ENCODE measurements around the gene TNRC6A.
"Not testable (repeated sequence)": the region's sequence is repeated elsewhere in the genome, so short reads cannot be mapped to it uniquely, and the experiment has no call there.

TNRC6A gene

DNA sequence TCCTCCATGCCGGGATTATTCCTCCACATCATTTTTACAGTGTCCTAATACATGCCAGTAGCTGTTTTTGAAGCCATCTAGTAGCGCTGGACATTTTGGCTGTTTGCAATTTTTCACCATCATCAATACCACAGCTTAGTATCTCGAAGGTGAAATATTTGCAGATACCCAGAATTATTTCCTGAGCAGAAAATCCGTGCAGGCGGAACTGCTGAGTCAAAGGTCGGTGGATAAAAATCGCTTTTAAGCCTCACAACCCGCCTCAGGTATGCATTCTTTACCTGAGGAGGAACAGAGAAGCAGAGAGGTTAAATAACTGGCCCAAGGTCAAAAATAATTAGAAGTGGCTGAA is 584 bp upstream of the TNRC6A start:
- no peak for DNase-seq

DNA sequence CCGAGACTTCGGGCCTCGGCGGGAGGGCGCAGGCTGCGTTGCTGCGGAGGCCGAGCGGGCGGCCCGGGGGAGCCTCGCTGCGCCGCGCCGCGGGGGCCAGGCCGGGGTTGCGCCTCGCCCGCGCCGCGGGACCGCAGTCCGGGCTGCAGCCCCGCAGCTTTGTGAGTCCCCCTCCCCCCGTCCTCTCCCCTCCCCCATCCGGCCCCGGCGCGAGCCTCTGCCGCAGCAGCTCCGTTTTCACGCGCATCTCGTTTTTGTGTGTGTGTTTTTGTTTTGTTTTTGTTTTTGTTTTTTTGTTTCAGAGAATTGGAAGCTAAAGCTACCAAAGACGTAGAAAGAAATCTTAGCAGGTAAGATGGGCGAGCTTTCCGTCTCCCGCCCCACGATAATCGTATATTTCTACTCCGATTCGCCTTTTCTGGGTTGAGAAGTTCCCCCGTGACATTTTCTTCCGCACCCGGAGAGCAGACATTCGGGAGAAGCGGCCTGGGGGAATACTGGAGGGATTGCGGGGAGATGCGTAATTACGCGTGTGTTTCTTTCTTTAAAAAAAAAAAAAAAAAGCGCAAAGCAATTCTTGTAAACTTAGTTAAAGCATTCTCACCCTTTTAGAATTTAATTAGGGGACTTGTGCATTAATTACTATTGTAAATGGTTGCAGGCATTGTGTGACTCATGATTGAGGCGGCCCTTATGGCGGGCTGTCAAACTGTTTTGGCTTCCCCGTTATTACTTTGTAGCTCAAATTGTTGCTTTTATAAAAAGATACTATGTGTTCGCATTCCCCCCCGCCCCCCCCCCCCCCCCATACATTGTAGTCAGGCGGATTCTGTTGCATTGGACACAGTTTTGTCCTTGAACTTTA is 732 bp downstream of the TNRC6A start:
- no peak for DNase-seq

DNA sequence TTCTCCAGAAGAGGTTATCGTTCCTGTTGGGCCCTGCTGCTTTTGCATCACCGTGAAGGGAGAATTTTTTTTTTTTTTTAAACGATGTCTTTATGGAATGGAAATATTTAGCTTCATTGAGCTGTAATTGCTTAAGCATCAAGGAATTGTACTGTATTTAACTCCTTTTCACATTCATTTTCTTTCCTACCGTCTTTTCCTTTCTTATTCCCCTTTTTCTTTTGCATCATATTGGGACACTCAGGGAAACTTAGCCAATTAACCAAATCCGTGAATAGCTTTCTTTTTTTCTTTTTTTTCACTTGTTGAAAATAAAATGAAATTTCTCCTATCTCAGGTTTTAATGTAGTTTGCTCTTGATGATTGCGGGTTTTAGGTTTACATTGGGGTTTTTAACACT is 1.5 kb downstream of the TNRC6A start:
- no peak for DNase-seq

DNA sequence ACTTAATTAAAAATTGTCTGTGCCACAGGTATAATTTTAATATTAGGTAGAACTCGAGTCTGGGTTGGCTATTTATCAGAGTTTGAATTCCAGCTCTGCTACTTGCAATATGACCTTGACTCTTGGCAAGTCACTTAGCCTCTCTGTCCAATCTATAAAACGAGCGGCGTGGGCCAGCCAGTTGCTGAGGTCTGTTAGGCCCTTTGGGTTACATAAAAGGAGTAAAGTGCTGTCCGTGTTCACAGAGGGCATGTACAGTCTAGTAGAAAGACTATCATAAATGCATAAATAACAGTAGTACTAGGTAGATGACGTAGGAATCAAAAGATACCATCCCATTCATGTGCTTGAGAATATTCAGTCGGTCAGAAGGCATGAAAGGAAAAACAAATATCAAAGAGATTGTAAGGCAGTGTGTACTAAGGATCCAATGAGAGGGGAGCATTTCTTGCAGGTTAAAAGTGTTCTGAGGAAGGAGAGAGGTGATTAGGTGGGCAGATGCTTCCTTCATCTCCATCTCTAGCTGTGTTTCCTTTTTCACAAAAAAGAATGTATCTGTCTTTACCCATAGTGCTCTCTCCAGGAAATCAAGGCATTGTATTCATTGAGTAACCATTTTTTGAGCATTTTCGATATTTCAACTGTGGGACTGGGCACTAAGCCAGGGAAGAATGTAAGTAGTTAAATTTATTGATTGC is 2.4 kb downstream of the TNRC6A start:
- DNase-seq: no peak

DNA sequence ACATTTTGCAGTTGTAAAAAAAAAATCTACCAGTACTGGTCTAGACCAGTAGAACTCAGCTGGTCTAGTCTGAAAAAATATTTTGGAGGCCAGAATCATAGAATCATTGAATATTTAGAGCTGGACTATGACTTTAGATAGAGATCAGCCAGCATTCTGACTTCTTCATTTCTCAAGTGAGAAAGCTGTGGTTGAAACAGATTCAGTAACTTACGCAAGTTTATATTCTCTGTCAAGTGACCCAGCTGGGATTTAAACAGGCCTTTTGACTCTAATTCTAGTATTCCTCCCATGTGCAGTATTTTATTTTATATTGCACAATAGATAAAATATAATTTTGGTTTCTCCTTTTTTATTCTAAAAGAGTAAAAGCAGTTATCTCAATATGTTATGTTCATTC is 4.9 kb downstream of the TNRC6A start:
- DNase-seq: no peak

DNA sequence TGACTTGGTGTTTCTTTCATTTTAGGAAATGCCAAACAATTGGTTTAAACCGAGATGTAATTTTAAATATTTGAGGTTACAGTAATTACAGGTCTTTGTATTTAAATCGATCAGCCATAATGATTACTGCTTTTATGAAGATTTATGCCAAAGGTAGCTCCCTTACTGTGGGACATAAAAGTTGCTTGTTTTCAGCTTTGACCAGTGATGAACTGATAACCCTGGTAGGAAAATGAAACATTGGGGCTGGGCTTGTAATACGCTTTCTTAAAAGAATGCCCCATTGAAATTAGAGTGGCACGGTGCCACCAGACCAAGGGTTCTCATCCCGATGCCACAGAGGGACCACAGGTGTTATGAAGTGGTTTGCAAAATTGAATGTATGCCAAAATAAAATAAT is 7.3 kb downstream of the TNRC6A start:
- DNase-seq: peak; percentile 39

DNA sequence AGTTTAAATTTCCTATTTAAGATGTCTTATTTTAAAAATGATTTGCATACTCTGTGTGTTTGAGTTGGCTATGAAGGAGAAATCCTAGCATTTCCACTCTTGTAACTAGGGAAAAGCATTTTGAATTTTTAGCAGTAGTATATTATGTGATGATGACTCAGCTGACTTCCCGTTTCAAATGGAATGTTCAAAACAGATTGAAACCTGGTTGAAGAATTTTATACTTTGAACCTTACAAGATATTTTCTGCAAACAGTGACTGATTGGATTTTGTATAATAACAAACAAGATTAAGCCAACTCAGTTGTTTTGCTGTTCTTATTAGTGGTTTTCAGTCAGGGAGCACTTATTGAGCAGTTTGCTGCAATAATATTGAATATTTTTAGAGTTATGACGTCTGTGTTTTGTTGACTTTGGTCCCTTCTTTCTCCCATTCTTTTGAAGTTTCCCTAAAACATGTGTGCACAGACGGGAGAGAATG is 8.0 kb downstream of the TNRC6A start:
- DNase-seq: no peak

DNA sequence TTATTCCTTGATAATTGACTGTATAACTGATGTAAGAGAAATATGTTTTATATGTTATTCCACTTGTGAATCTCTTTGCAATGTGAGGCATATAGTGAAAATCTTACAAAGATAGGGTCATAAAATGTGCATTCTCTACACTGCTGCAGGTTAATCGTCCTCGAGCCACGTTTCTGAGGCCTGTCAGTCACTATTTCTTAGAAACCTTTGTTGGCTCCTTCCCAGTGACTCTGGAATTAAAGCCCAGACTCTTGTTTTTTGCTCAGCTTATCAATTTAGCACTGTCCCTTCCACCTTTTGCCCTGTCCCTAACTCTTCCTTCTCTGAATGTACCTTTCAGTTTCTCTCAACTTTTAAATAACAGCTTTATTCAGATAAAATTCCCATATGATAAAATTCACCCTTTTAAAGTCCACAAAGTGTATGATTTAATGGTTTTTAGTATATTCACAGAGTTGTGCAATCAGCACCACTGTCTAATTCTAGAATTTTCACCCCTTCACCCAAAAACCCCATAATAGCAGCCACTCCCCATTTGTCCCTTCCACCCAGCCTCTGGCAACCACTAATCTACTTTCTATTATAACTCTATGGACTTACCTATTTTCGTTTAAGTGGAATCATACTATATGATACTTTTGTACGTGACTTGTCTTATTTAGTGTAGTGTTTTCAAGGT is 8.6 kb downstream of the TNRC6A start:
- DNase-seq: no peak

DNA sequence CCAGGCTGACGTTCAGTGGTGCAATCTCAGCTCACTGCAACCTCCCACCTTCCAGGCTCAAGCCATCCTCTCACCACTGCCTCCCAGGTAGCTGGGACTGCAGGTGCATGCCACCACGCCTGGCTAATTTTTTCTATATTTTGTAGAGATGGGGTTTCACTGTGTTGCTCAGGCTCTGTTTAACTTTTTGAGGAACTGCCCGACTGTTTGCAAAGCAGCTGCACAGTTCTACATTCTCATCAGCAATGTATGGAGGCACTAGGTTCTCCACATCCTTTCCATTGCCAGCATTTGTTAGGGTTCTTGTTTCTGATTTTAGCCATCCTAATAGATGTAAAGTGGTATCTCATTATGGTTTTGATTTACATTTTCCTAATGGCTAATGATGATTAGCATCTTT is 9.4 kb downstream of the TNRC6A start:
- no peak for DNase-seq

DNA sequence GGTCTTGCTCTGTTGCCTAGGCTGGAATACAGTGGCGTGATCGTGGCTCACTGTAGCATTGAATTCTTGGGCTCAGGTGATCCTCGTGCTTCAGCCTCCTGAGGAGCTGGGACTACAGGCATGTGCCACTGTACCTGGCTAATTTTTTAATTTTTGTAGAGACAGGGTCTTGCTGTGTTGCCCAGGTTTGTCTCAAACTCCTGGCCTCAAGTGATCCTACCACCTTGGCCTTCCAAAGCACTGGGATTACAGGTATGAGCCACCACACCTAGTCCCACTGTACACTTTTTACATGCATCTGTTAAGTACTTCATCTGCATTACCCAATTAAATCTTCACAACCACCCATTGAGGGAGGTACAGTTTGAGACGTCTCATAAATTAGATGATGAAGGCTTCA is 12.4 kb downstream of the TNRC6A start:
- no peak for DNase-seq

DNA sequence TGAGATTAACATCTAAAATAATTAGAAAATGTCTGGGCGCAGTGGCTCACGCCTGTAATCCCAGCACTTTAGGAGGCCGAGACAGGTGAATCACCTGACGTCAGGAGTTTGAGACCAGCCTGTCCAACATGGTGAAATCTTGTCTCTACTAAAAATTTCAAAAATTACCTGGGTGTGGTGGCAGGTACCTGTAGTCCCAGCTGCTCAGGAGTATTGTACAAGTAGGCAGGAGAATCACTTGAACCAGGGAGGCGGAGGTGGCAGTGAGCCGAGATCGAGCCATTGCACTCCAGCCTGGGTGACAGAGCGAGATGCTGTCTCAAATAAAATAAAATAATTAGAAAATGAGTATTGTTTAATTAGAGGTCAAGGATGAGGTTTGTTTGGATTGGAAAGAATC is 13.2 kb downstream of the TNRC6A start:
- DNase-seq: not testable (repeated sequence)

DNA sequence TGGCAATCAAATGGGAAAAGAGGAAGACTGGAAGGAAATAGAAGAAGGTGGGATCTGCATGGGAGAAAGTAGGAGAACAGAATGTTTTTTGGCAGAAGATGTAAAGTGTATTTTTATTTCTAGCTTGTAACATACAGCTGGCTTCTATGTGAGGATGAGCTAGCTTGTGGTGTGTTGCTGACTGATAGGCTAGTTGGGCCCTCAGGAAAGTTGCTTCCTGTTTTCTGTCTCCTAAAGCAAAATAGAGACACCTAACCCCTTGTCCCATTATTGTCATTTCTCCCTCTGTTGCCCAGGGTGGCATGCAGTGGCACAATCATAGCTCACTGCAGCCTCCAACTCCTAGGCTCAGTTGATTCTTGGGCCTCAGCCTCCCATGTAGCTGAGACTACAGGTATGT is 15.9 kb downstream of the TNRC6A start:
- DNase-seq: no peak

DNA sequence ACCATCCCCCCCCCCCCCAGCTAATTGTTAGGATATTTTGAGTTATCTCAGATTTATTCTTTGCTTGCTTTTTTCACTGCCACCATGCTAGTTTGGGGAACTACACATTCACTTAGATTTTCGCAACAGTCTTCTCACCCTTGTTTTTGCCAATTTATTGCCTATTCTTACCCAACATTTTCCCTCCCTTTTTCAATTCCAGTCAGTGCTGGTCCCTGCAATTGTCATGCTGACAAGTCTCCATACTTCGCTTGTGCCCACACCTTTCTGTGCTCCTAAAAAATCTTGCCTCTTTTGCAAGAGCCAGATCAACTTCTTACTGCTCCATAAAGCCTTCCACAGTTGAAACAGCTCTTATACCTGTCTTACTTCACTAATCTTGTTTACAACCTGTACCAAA is 16.3 kb downstream of the TNRC6A start:
- no peak for DNase-seq

DNA sequence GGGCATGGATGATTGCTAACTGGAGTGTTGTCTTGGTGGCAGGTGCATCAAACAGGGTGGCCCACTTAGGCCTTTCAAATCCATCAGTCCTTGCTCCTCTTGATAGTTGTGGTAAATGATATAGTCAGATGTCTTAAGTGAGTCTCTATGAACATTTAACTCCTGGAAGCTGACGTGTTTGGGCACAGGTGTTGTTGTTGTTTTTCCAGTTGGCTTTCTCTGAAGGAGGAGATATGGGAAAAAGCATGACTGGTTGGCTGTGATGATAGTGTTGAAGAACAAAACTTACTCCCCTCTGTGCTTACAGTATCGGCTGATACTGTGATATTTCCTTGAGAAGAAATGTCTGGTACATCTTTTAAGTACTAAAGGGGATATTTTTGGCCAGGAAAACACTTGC is 18.0 kb downstream of the TNRC6A start:
- no peak for DNase-seq

DNA sequence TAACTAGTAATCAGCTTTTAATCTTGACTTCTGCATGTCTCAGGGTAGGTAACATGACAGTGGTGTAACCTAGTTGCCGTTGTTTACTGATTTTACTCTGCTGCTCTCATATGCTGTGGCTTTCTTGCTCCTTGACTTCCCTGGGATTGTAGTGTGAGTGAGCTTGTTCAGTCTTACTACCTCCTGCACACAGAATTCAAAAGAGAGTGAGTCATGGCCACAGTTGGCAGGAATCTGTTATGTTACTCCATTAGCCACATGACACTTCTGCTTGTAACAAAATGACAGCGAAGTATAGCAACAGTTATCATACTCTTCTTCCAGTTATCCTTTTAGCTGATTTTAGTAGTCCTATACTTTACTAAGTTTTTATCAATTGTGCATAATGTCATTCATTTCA is 18.8 kb downstream of the TNRC6A start:
- DNase-seq: no peak

DNA sequence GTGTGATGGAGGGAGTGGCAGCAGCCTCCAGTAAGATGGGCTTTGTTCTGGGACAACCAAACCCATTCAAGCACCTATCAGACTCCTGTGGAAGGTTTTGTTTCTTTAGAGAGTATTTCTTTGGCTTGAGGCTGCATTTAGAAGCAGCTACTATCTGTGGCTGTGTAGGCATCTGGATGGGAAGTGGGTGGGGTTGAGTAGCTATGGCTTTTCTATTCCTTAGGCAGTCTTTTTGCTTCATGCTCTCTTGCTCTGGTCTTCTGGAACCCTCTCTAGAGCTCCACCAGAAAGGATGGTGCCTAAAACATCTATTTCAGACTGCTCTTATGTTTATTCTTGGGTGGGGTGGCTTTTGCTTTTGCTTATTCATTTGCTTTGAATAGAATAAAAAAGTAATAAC is 19.9 kb downstream of the TNRC6A start:
- DNase-seq: no peak

DNA sequence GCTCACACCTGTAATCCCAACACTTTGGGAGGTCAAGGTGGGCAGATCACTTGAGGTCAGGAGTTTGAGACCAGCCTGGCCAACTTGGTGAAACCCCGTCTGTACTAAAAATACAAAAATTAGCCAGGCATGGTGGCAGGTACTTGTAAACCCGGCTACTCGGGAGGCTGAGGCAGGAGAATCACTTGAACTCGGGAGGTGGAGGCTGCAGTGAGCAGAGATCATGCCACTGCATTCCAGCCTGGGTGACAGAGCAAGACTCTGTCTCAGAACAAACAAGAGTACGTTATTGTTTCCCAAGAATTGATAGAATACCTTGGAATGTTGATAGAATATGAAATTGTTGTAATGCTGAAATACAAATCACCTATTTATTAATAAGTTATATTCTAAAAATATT is 20.4 kb downstream of the TNRC6A start:
- not testable (repeated sequence) for DNase-seq

DNA sequence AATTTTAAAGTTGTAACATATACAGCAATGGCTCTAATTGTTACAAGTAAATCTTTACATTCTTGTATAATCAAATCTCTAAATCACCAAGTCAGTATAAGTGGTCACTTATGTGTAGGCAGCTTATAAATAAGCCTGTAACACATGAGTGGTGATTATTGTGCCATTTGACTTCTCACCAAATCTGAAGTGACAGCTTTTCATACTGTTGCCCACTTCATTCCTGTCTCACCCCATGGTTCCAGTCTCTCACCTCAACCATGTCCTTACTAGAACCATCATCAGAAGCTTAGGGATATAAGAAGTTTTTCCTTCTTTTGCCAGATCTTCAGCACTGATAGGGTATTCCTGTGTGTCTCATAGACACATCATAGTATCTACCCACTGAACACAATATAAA is 23.5 kb downstream of the TNRC6A start:
- no peak for DNase-seq

DNA sequence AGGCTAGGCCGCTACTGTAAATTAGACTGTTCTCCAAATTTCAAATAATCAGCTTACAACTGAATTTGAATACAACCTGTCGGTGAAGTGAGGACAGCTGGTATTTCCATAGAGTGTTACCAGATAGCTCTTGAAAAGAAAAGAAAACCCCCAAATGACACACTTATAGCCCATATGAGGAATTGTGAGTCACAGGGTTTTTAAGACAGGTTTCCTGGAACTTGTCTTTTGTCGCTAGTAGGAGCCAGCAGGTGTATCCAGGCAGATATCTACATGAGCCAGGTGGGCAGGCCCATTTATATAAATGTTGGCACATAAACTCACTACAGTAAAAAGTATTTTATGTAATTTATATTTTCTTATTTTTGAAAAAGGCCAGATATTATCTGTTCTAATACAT is 24.0 kb downstream of the TNRC6A start:
- DNase-seq: peak; percentile 20

DNA sequence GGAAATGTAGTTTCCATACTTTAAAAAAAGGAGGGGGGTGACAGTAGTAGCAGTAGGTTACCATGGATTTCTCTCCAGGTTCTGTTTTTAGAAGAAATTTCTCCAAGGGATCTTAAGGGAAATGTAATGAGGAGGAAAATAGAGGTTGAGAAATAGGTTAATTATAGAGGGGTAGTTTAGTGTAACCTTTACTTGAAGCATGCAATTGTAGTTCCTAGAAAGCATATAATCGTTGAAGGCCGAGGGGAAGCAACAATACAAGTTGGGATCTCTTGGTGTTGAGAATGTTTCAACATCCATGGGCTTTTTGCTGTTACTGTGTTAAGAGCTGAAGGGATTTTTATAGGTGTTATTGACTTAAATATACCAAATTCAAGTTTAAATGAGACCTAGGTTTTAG is 25.1 kb downstream of the TNRC6A start:
- DNase-seq: no peak

DNA sequence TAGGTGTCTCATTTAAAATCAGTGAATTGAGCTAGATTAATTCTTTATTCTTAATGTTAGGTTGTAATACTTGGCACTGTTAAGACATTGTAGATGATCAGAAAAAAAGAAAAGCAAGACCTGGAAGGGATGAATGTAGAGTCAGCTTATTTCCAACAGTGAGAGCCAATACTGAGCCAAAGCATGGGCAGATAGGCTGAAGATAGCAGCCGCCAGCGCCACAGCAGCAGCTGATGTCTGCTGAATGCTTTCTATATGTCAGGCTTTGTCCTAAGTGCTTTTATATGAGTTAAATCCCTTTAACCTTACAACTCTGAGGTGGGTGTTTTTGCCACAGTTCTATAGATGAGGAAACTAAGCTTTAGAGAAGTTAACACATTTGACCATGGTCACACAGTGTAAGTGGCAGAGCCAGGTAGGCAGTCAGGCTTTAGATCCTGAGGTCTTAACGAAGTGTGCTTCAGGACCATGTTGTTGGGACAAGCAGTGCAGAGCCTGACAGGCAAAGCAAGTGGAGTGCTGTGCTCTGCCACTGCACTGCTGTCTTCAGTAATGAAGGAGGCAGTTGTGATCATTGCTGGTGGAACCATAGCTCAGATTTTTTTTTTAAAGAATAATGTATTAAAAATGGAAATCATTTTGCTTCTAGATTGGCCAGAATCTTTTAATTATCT is 25.9 kb downstream of the TNRC6A start:
- DNase-seq: no peak

DNA sequence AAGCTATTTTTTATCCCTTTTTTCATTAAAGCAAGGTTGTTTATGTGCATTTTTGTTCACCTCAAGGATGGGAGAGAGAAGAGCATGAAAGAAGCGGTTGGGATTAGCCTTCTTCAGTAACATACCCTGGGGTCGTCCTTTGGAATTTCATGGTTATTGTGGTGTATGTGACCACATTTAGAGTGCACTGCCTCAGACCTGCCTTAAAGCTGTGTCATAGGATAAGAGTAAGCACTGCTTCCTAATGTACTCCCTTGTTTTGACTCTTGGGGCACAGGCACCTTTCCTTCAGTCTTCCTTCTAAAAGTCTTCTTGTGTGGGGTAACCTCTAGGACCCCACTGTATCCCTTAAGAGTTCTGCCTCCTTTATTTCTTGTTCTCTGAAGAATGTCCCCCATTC is 28.9 kb downstream of the TNRC6A start:
- DNase-seq: no peak

DNA sequence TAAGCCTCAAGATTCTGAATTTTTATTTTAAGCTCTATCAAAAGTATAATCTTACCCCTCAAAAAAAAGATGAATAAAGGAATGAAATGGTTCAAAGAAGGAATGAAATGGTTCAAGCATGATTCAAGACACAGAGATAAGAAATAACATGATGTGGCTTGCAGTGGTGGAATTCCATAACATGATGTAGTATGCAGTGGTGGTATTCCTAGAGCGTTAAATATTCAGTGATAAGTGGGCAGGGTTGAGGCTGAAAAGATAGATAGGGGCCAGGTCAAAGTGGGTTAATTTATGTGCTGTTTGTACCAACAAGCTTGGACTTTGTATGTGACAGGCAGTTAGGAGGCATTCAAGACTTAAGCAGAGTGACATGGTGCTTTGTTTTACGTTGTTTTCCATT is 29.6 kb downstream of the TNRC6A start:
- DNase-seq: no peak

Measured in NCI-H1105 (cell line).